OCI-LY7 (cell line): Measurements from ENCODE around the gene EML5. TPM values are rescaled to one million over a fixed set of nuclear protein-coding genes. Genes with fewer than 3 reads are reported as not detected.

Experiments
- BruUV-seq: library from RNA; stranded (reverse); fragments of 400-500 nt; replicated peaks from 2 replicates; lab custom pipeline; 2021; lab: Mats Ljungman, UMichigan
- CTCF ChIA-PET: fragments of 300-600 bp; sonication (Branson Sonifier 250); formaldehyde crosslinking; loops from one replicate; lab custom pipeline; 2022; ENCODE audit warnings: antibody characterized with exemption; ENCODE audit not compliant: unreplicated experiment; lab: Charles Lee
- POLR2A ChIA-PET: fragments of 300-600 bp; sonication (Branson Sonifier 250); formaldehyde crosslinking; loops from one replicate; lab custom pipeline; 2022; ENCODE audit warnings: antibody characterized with exemption; lab: Charles Lee
- DNase-seq: peaks from one replicate; pipeline ENCODE4 v3.0.0-alpha.2; 2015; ENCODE audit warnings: low spot score
- H2AFZ ChIP-seq: fragments of 200-600 bp; sonication (generic), shearing (Covaris generic); 2 replicates; pipeline ENCODE4 v1.6.1; 2014; ENCODE audit warnings: mild to moderate bottlenecking, antibody characterized with exemption, low read length, moderate library complexity
- H3K27ac ChIP-seq: fragments of 200-600 bp; sonication (generic); 2 replicates; pipeline ENCODE4 v1.5.1; 2014; ENCODE audit warnings: mixed run types, low read depth, mild to moderate bottlenecking, moderate library complexity, low read length, inconsistent platforms; ENCODE audit not compliant: poor library complexity, severe bottlenecking
- H3K36me3 ChIP-seq: fragments of 200-600 bp; sonication (generic); 2 replicates; pipeline ENCODE4 v1.6.1; 2014; ENCODE audit warnings: mild to moderate bottlenecking, antibody characterized with exemption, low read length, moderate library complexity, mixed read lengths; ENCODE audit not compliant: insufficient read depth
- H3K4me1 ChIP-seq: fragments of 200-600 bp; sonication (generic); 2 replicates; pipeline ENCODE4 v1.5.1; 2014; ENCODE audit warnings: mild to moderate bottlenecking, low read length; ENCODE audit not compliant: insufficient read depth, poor library complexity, severe bottlenecking
- H3K4me2 ChIP-seq: fragments of 200-600 bp; sonication (generic); 2 replicates; pipeline ENCODE4 v1.6.1; 2014; ENCODE audit warnings: mild to moderate bottlenecking, low read length
- H3K4me3 ChIP-seq: fragments of 200-600 bp; sonication (generic); 2 replicates; pipeline ENCODE4 v1.5.1; 2014; ENCODE audit warnings: mild to moderate bottlenecking, low read depth, low read length; ENCODE audit not compliant: poor library complexity, severe bottlenecking
- H3K79me2 ChIP-seq: fragments of 200-600 bp; sonication (generic); 2 replicates; pipeline ENCODE4 v1.6.1; 2016; ENCODE audit warnings: low read depth, mild to moderate bottlenecking, low read length, moderate library complexity, mixed read lengths; ENCODE audit not compliant: insufficient read depth
- H3K9me2 ChIP-seq: fragments of 200-600 bp; sonication (generic); 2 replicates; pipeline ENCODE4 v1.6.1; 2016; ENCODE audit warnings: mild to moderate bottlenecking, low read length, mixed read lengths; ENCODE audit not compliant: insufficient read depth
- H3K9me3 ChIP-seq: fragments of 200-600 bp; sonication (generic); 2 replicates; pipeline ENCODE4 v1.6.1; 2014; ENCODE audit warnings: mild to moderate bottlenecking, mixed run types, low read length, mixed read lengths
- H4K20me1 ChIP-seq: fragments of 200-600 bp; sonication (generic); 2 replicates; pipeline ENCODE4 v1.6.1; 2014; ENCODE audit warnings: mild to moderate bottlenecking, antibody characterized with exemption, low read length, moderate library complexity, mixed read lengths; ENCODE audit not compliant: insufficient read depth
- EZH2phosphoT487 ChIP-seq: fragments of 200-600 bp; sonication (generic); IDR thresholded peaks from 2 replicates; pipeline ENCODE4 v1.6.1; 2018; ENCODE audit warnings: low read depth, borderline replicate concordance, mild to moderate bottlenecking, mixed run types, antibody characterized with exemption, low read length, moderate library complexity, mixed read lengths
- intact Hi-C: fragments of 100-400 bp; cut with micrococcal nuclease; formaldehyde crosslinking; loops from one replicate; pipeline ENCODE4 v1.10.0; 2022; ENCODE audit not compliant: unreplicated experiment
- total RNA-seq, 2 experiments: library from RNA; depleted of rRNA in 1 of 2; stranded (reverse); fragments of >200 nt in 1 of 2; shearing (Covaris generic) in 1 of 2; gene quantifications; 2 replicates each; pipeline ENCODE4 v1.2.3, GENCODE V29; 2014 to 2022
- TF ChIP-seq, protein P1 (sequence below): fragments of 200-600 bp; sonication (generic); conservative IDR thresholded peaks from 2 replicates; pipeline ENCODE4 v1.5.1; 2014; ENCODE audit warnings: mild to moderate bottlenecking, antibody characterized with exemption, low read length, moderate library complexity, mixed read lengths

The EML5 gene
- total RNA-seq, 2 experiments from 2014 or later, result 1.8 to 5.6 TPM

DNA sequence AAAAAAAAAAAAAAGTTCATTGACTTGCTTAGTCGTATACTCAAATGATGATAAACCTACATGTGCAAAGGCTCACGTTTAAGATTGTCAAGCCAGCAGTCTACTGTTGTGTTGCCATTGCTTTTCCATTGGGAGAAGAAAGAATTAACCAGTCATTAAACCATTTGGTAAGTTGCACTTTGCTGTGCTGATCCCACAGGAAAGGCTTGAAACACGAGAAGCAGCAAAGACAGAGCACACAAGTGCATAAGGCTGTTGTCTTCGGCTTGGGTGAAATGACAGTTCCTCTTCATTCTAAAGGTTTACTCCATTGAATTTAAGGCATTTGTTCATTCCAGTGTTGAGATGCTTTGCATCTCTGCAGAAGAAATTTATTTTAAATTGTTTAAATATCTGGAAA is 179.8 kb downstream of the EML5 start:
- Histone ChIP-seq H3K4me3 (no peak overlapping the region), H3K4me1 (no peaks in the 10 kb centered on the region), H2AFZ (no peak overlapping the region), H3K36me3 (peaks cover 89% of the 10 kb centered on the region), H3K79me2 (no peaks in the 10 kb centered on the region), H3K27ac (no peak overlapping the region), H3K9me3 (no peaks in the 10 kb centered on the region), H4K20me1 (no peaks in the 10 kb centered on the region), H3K4me2 (no peak overlapping the region), H3K9me2 (no peaks in the 10 kb centered on the region)
- BruUV-seq, result no TSS peak
- TF ChIP-seq, protein P1, sequence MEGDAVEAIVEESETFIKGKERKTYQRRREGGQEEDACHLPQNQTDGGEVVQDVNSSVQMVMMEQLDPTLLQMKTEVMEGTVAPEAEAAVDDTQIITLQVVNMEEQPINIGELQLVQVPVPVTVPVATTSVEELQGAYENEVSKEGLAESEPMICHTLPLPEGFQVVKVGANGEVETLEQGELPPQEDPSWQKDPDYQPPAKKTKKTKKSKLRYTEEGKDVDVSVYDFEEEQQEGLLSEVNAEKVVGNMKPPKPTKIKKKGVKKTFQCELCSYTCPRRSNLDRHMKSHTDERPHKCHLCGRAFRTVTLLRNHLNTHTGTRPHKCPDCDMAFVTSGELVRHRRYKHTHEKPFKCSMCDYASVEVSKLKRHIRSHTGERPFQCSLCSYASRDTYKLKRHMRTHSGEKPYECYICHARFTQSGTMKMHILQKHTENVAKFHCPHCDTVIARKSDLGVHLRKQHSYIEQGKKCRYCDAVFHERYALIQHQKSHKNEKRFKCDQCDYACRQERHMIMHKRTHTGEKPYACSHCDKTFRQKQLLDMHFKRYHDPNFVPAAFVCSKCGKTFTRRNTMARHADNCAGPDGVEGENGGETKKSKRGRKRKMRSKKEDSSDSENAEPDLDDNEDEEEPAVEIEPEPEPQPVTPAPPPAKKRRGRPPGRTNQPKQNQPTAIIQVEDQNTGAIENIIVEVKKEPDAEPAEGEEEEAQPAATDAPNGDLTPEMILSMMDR, result no peak
- no peak for TF ChIP-seq EZH2phosphoT487
- DNase-seq, result no peak
- intact Hi-C loops, result no loop called here
- ChIA-PET CTCF (no interaction called here), POLR2A (no interaction called here)

DNA sequence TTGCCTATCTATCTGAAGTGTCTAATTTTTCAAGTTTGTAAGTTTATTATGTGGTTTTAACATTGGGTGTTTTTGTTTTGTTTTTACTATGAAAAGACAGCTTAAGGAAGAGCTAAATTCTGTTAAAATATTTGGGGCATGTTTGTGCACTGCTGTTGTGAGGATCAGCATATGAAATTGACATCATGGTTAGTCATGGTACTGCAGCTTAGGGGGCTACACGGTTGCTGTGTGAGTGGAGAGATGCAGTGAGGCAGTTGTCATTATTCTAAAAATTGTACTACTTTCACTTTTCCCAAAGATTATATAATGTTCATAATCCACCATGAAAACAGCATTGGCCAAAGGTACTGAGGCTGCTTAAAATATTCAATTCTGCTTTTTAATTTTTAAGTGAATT is 180.9 kb downstream of the EML5 start:
- H3K9me3 ChIP-seq, result no peaks in the 10 kb centered on the region
- no peak overlapping the region for H3K4me3 ChIP-seq
- ChIA-PET CTCF (no interaction called here), POLR2A (no interaction called here)
- intact Hi-C loops, result no loop called here
- H3K4me2 ChIP-seq, result no peak overlapping the region
- no peaks in the 10 kb centered on the region for H4K20me1 ChIP-seq
- H3K9me2 ChIP-seq, result no peaks in the 10 kb centered on the region
- peaks cover 97% of the 10 kb centered on the region for H3K36me3 ChIP-seq
- no peak overlapping the region for H3K27ac ChIP-seq
- no peaks in the 10 kb centered on the region for H3K4me1 ChIP-seq
- BruUV-seq, result no TSS peak
- TF ChIP-seq, protein P1, result no peak
- TF ChIP-seq EZH2phosphoT487, result no peak
- no peak overlapping the region for H2AFZ ChIP-seq
- H3K79me2 ChIP-seq, result no peaks in the 10 kb centered on the region
- no peak for DNase-seq

DNA sequence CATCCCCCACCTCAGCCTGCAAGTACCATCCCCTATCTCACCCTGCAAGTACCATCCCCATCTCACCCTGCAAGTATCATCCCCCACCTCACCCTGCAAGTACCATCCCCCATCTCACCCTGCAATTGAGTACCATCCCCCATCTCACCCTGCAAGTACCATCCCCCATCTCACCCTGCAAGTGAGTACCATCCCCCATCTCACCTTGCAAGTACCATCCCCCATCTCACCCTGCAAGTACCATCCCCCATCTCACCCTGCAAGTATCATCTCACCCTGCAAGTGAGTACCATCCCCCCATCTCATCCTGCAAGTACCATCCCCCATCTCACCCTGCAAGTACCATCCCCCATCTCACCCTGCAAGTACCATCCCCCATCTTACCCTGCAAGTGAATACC is 184.9 kb downstream of the EML5 start:
- intact Hi-C loops, result no loop called here
- POLR2A ChIA-PET, result no interaction called here
- no TSS peak for BruUV-seq

More for the DNA sequence above, 184.9 kb downstream of the EML5 start:
- CTCF ChIA-PET, result no interaction called here
- H3K4me1 ChIP-seq, result no peaks in the 10 kb centered on the region
- H3K36me3 ChIP-seq, result peaks cover 96% of the 10 kb centered on the region
- DNase-seq, result no peak
- no peak overlapping the region for H3K4me3 ChIP-seq
- H3K27ac ChIP-seq, result no peak overlapping the region
- TF ChIP-seq, protein P1, result no peak
- no peak for TF ChIP-seq EZH2phosphoT487
- H3K9me3 ChIP-seq, result no peaks in the 10 kb centered on the region
- H2AFZ ChIP-seq, result no peak overlapping the region
- H4K20me1 ChIP-seq, result no peaks in the 10 kb centered on the region
- no peak overlapping the region for H3K4me2 ChIP-seq
- H3K79me2 ChIP-seq, result no peaks in the 10 kb centered on the region
- no peaks in the 10 kb centered on the region for H3K9me2 ChIP-seq
